Lower lobe of right lung (tissue), 2 donors: Measurements from ENCODE around the gene NKAIN2. TPM values are rescaled to one million over a fixed set of nuclear protein-coding genes. Genes with fewer than 3 reads are reported as not detected.

Experiments used
- ATAC-seq, 2 donors: fragments of 200-7000 bp; cut with Tn5 transposase; one replicate each; pipeline ENCODE4 v1.9.1; 2020 to 2022; ENCODE audit warnings: mild to moderate bottlenecking in 2 of 2, moderate library complexity in 2 of 2
- DNase-seq: peaks from one replicate; pipeline ENCODE4 v3.0.0-alpha.2; 2020
- H3K27ac ChIP-seq: fragments of 200-600 bp; one replicate; pipeline ENCODE4 v1.8.0; 2022
- H3K27me3 ChIP-seq: fragments of 200-600 bp; one replicate; pipeline ENCODE4 v1.8.0; 2022; ENCODE audit warnings: low read depth
- H3K36me3 ChIP-seq: fragments of 200-600 bp; one replicate; pipeline ENCODE4 v1.8.0; 2022; ENCODE audit warnings: mild to moderate bottlenecking
- H3K4me1 ChIP-seq: fragments of 200-600 bp; one replicate; pipeline ENCODE4 v1.8.0; 2022
- H3K4me3 ChIP-seq: fragments of 200-600 bp; one replicate; pipeline ENCODE4 v1.8.0; 2022; ENCODE audit warnings: mild to moderate bottlenecking
- H3K9me3 ChIP-seq: fragments of 200-600 bp; one replicate; pipeline ENCODE4 v1.8.0; 2022
- intact Hi-C: fragments of 100-400 bp; cut with DNase I; formaldehyde crosslinking; loops from one replicate; pipeline ENCODE4 v1.11.0; 2022
- total RNA-seq: library from RNA; stranded (reverse); fragmentation: NEBNext Ultra II Directional; extraction: Animal tissue kit (Norgen Biotek cat#: 25700); gene quantifications from one replicate; pipeline ENCODE4 v1.2.1, GENCODE V29; 2021
- TF ChIP-seq, protein P1 (sequence below): fragments of 200-600 bp; IDR thresholded peaks from one replicate; pipeline ENCODE4 v1.8.0; 2022; ENCODE audit warnings: antibody characterized with exemption, mild to moderate bottlenecking
- donor health status: DM: no; HTN: yes; CAD: no; lungs with severe emphysema.

NKAIN2 gene
- total RNA-seq, 1 donor from 2014 or later, result 0.12 TPM

- intact Hi-C loops, result no loop called here
- no peak for ATAC-seq
- H3K4me1 ChIP-seq, result no peaks in the 10 kb centered on the region
These were observed 237.0 kb downstream of the NKAIN2 start for GRCh38 chr6:124040655-124041054.

DNA sequence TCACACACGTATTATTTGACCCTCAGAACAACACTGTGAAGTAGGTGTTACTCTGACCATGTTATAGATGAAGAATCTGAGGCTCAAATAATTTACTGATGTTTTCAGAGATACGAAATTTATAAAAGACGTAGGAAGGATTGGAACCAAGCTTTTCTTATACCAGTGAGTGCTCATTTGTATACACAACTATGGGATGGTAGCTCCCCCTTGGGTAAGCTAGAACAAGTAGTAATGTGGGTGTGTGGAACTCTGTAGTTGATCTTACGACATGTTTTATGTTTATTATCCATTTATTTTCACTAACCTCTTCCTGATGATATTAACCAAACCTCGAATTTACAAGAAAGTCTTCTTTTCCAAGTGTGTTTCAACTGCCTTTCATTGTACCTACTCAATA is 248.5 kb downstream of the NKAIN2 start:
- ATAC-seq (no peak), DNase-seq (no peak)
- Histone ChIP-seq H3K4me1 (no peaks in the 10 kb centered on the region), H3K9me3 (no peaks in the 10 kb centered on the region), H3K4me3 (no peak overlapping the region), H3K36me3 (no peaks in the 10 kb centered on the region), H3K27me3 (no peaks in the 10 kb centered on the region), H3K27ac (no peak overlapping the region)
- intact Hi-C loops, result no loop called here
- TF ChIP-seq, protein P1, sequence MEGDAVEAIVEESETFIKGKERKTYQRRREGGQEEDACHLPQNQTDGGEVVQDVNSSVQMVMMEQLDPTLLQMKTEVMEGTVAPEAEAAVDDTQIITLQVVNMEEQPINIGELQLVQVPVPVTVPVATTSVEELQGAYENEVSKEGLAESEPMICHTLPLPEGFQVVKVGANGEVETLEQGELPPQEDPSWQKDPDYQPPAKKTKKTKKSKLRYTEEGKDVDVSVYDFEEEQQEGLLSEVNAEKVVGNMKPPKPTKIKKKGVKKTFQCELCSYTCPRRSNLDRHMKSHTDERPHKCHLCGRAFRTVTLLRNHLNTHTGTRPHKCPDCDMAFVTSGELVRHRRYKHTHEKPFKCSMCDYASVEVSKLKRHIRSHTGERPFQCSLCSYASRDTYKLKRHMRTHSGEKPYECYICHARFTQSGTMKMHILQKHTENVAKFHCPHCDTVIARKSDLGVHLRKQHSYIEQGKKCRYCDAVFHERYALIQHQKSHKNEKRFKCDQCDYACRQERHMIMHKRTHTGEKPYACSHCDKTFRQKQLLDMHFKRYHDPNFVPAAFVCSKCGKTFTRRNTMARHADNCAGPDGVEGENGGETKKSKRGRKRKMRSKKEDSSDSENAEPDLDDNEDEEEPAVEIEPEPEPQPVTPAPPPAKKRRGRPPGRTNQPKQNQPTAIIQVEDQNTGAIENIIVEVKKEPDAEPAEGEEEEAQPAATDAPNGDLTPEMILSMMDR, result no peak

More at GRCh38 chr6:124040655-124041054, 237.0 kb downstream of the NKAIN2 start:
- Histone ChIP-seq H3K27ac (no peak overlapping the region), H3K36me3 (no peaks in the 10 kb centered on the region), H3K9me3 (no peaks in the 10 kb centered on the region), H3K4me3 (no peak overlapping the region), H3K27me3 (no peaks in the 10 kb centered on the region)
- DNase-seq, result no peak
- TF ChIP-seq, protein P1, result no peak

- Histone ChIP-seq H3K9me3 (no peaks in the 10 kb centered on the region), H3K36me3 (no peaks in the 10 kb centered on the region), H3K4me1 (no peaks in the 10 kb centered on the region), H3K27me3 (no peaks in the 10 kb centered on the region), H3K27ac (no peak overlapping the region), H3K4me3 (no peak overlapping the region)
- DNase-seq (no peak), ATAC-seq (no peak)
- intact Hi-C loops, result no loop called here
- TF ChIP-seq, protein P1, result no peak
These were observed 249.7 kb downstream of the NKAIN2 start for GRCh38 chr6:124053315-124053714.

GRCh38 chr6:124054034-124054433 is 250.4 kb downstream of the NKAIN2 start:
- no peaks in the 10 kb centered on the region for H3K27me3 ChIP-seq

DNA sequence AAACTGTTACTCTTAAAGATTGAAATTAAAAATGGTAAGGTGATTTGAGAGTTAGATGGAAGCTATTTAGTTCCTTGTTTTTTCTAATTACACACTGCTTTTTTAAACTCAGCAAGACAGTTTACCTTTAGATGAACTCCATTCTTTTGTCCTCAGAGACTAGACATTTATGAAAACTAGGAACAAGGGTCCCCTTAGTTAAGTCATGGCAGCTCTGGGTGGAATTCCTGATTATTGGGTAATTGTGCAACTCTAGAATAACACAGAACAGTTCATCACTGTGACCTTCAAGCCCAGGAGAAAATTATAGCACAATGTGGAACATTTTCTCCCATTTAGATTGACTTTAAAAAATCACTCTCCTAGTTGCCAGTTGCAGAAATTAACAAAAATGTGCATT is 251.7 kb downstream of the NKAIN2 start:
- Histone ChIP-seq H3K36me3 (no peaks in the 10 kb centered on the region), H3K4me1 (no peaks in the 10 kb centered on the region), H3K27ac (no peak overlapping the region), H3K27me3 (no peaks in the 10 kb centered on the region), H3K9me3 (no peaks in the 10 kb centered on the region), H3K4me3 (no peak overlapping the region)
- TF ChIP-seq, protein P1, result no peak
- DNase-seq (no peak), ATAC-seq (no peak)
- intact Hi-C loops, result no loop called here

More at GRCh38 chr6:124054034-124054433, 250.4 kb downstream of the NKAIN2 start:
- intact Hi-C loops, result no loop called here
- TF ChIP-seq, protein P1, result no peak
- Histone ChIP-seq H3K27ac (no peak overlapping the region), H3K4me3 (no peak overlapping the region), H3K9me3 (no peaks in the 10 kb centered on the region), H3K4me1 (no peaks in the 10 kb centered on the region), H3K36me3 (no peaks in the 10 kb centered on the region)
- DNase-seq (no peak), ATAC-seq (no peak)

DNA sequence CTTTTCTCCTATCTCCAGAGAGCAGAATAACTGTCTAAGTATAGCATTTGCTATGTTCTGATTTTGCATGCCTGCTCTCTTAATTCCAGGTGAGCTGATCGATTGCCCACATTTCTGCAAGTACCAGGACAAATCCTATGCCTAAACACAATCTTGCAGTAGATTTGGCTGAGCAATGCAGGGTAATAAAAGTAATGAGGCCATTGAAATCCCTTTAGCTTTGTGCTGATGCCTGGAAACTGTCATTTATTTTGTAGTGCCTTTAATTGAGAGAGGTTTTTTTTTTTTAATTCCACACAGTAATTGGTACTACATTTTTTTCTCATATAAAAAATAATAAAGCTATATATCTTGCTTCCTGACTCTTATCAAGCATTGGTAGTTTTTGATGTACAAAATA is 252.3 kb downstream of the NKAIN2 start:
- DNase-seq, result no peak
- intact Hi-C loops, result no loop called here

More for the DNA sequence above, 252.3 kb downstream of the NKAIN2 start:
- no peak for ATAC-seq
- TF ChIP-seq, protein P1, result no peak
- no peaks in the 10 kb centered on the region for H3K36me3 ChIP-seq
- H3K4me3 ChIP-seq, result no peak overlapping the region
- H3K9me3 ChIP-seq, result no peaks in the 10 kb centered on the region
- no peak overlapping the region for H3K27ac ChIP-seq
- no peaks in the 10 kb centered on the region for H3K4me1 ChIP-seq
- H3K27me3 ChIP-seq, result no peaks in the 10 kb centered on the region
